ENCODE results near the gene TLR6.
A peak's percentile ranks its signal among the peaks of the same experiment; 100 is the strongest.

TLR6 gene, protein sequence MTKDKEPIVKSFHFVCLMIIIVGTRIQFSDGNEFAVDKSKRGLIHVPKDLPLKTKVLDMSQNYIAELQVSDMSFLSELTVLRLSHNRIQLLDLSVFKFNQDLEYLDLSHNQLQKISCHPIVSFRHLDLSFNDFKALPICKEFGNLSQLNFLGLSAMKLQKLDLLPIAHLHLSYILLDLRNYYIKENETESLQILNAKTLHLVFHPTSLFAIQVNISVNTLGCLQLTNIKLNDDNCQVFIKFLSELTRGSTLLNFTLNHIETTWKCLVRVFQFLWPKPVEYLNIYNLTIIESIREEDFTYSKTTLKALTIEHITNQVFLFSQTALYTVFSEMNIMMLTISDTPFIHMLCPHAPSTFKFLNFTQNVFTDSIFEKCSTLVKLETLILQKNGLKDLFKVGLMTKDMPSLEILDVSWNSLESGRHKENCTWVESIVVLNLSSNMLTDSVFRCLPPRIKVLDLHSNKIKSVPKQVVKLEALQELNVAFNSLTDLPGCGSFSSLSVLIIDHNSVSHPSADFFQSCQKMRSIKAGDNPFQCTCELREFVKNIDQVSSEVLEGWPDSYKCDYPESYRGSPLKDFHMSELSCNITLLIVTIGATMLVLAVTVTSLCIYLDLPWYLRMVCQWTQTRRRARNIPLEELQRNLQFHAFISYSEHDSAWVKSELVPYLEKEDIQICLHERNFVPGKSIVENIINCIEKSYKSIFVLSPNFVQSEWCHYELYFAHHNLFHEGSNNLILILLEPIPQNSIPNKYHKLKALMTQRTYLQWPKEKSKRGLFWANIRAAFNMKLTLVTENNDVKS

GRCh38 chr4:38856524-38857337 is at the start of gene TLR6:
TSS of gene TLR6 (minus strand) at chr4:38856817. CDS start at chr4:38829473, 27,344 bp downstream.
- DNase-seq (ENCODE audit: low spot score) = peak; percentile 80

DNA sequence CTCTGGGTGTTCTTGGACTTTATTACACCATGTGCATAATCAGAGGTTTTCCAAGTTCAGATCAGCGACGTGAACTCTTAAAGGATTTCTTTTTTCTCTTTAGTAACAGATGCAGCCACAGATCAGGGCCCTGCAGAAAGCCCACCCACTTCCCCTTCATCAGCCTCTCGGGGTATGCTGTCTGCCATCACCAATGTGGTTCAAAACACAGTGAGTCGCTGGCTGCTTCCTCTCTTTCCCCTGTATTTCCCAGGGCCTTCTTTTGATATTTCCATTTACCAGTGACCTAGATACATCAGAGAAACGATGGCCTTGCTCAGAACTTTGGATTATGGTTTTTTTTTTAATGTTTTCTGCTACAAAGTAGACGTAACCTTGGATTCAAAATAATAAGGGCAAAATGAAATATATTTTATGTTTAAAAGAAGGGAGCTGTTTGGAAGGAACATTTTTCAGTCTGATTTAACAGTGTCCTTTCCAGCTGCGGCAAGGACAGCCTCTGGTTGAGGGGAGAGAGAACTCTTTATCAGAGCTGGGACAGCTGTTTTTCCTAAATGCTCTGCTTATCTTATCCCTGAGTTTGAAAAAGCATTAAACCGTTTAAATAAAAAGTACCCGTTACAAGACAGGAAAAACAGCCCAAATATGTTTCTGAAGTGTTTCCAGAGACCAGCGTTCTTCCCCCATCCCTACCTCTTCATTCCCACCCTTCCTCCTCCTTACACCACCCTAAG is 49.2 kb upstream of the TLR6 start:
- no peak for DNase-seq (ENCODE audit: low spot score)

DNA sequence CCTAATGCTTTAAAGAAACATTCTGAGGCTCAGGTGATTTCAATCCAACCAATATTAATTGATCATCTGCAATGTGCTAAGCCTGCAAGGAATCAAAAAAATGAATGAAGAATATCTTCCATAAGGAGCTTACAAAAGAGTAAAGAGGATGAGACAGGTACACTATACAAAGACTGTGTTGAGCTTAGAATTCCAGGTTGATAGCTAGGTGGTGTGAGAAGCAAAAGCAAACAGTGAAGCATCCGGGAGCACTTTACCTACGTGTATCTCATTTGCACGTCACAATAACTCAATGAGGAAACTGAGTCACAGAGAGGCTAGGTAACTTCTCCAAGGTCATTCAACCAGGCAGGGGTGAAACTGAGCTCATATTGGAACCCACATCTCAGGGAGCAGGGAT is 48.1 kb upstream of the TLR6 start:
- no peak for DNase-seq (ENCODE audit: low spot score)

DNA sequence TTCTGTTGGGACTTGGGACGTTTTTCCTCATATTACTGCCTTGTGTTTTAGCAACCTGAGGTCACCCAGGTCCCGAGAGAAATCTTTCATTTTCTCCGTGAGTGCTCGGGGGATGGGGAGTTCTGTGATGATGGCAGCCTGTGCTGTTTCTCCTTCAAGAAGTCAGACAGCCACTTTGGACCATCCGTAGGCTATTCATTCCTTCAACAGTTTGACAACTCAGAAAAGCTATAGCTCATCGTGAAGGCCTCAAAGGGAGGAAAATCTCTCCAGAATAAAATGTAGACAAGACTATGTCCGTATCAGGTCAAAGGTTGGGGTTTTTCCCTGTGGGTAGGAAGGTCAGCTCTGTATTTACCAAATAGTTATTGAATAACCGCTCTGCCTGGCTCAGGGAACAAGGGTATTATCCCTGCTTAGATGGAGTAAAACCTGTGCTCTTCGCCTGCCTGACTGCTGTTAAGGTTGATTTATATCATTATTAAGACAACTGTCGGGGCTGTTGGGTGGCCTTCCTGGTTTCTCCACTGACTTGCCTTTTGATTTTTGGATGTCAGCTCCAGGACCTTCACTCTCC is 47.6 kb upstream of the TLR6 start:
- no peak for DNase-seq (ENCODE audit: low spot score)

DNA sequence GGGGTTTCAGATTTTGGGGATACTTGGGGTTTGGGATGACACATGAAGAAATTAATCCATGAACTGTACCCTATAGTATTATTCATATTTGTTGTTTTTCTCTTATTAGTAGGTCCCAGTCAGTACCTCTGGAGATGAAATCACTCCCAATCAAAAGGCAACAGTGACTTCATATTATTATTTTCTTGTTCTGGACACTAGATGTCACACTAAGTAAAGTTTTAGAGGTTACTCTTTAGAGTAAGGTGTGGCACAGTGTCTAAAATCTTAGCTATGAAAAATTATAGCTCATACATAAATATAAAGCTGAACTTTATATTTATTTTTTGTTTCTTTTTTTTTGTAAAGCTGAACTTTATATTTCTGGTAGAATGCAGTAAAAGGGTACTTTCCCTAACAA is 46.1 kb upstream of the TLR6 start:
- peak; percentile 37 for DNase-seq (ENCODE audit: low spot score)

DNA sequence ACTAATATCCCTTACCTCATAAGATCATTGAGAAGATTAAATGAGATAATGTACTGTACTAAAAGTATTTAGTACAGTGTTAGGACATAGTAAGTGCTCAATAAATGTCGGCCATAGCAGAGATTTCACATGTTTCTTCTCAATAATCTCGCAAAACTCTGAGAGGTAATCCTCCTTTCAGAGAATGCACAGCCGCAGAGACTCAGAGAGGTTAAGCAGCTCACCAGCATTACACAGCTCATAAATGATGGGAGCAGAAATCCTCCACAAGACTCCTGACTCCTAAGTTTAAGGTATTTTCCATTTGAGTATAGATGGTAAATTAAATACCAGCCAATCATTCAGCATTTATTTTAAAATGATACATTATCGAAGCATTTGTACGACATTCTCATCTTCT is 45.6 kb upstream of the TLR6 start:
- no peak for DNase-seq (ENCODE audit: low spot score)

DNA sequence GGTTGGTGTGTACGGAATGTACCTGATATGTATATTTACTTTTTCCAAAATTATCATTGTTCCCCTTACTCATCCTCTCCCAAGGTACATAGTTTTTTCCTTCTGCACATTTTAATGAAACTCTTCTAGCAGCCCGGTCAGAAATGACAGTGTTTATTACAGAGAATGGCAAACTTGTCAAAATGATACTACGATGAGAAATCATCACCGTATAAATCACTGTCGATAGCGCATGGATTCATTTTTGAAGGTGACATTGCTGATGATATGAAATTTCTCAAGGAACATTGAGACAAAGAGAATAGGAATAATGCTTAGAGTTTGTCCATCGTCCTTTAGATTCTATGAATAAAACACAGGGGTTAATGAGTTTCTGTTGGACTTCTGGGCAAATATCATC is 41.6 kb upstream of the TLR6 start:
- no peak for DNase-seq (ENCODE audit: low spot score)

DNA sequence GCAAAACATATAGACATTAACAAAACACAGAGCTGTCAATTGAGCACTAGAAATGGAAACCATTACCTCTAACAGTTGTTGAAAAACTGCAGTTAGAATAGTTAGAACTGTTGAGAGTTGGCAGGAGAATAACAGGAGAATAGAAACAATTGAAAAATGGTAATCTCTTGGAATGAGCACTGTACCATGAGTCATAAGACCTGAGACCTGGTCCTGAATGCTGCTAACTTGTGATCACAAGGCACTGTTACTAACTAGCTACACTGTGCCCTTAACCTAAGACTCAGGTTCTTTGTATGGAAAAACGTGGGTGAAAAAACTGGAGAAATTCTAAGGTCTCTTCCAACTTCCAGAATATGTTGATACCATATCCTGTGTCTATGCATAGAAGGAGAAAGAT is 40.3 kb upstream of the TLR6 start:
- no peak for DNase-seq (ENCODE audit: low spot score)

- no peak for DNase-seq (ENCODE audit: low spot score)
Measured at GRCh38 chr4:38894322-38894982, 37.8 kb upstream of the TLR6 start.

GRCh38 chr4:38891051-38891983 is 34.7 kb upstream of the TLR6 start:
- DNase-seq (ENCODE audit: low spot score) = no peak

GRCh38 chr4:38889143-38889542 is 32.5 kb upstream of the TLR6 start:
- no peak for DNase-seq (ENCODE audit: low spot score)

DNA sequence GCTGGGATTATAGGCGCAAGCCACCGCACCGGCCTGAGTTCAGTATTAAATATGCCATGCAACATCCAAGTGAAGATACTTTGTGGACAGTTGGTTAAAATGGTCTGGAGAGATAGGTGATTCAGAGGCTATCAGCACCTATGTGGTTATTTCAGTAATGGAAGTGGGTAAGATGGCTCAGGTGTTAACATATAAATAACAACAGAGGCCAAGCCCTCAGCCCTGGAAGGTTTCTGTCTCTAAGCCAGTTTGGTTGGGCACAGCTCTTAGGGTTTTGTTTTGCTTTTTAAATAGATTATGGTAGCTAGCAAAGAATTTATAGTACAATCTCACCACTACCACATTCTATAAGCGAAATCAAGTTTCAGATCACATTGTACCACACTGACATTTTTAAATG is 27.6 kb upstream of the TLR6 start:
- DNase-seq (ENCODE audit: low spot score) = no peak

DNA sequence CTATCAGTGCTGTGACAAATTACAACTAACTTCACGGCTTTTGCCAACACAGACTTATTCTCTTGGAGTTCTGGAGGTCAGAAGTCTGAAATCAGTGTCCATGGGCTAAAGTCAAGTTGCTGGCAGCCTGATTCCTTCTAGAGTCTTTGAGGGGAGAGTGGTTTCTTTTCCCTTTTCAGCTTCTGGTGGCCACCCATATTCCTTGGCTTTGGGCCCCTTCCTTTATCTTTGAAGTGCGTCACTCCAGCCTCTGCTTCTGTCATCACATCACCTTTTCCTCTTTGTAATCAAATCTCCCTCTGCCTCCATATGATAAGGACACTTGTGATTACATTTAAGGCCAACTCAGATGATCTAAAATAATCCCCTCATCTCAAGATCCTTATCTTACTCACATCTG is 20.0 kb upstream of the TLR6 start:
- DNase-seq (ENCODE audit: low spot score) = no peak

DNA sequence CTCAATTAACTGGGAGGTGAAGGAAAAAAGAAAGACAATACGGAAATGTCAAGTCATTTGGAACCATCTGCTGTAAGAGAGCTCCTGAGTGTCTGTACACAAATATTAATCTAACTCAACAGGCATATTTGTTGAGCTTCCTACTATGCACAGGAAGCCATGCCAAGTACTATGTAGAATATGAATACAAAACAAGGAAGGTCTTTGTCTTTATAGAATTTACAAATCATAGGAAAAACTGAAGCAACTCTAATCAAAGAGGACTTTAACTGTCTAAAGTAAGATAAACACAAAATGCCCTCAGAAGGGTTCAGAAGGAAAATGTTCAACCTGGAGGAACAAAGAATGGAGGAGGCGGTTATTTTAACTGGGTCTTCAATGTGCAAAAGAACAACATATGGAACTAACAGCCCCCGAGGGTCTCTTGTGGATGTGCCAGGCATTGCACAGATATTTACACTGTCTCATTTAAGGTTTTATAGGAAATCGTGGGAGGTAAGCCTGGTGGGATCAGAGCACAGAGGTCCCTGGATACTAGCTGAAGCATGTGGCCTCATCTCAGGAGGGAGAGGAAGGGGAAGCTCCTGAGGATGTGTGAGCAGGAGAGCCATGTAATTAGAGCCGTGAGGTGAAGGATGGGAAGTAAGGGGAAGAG is 16.8 kb upstream of the TLR6 start:
- DNase-seq (ENCODE audit: low spot score) = no peak

DNA sequence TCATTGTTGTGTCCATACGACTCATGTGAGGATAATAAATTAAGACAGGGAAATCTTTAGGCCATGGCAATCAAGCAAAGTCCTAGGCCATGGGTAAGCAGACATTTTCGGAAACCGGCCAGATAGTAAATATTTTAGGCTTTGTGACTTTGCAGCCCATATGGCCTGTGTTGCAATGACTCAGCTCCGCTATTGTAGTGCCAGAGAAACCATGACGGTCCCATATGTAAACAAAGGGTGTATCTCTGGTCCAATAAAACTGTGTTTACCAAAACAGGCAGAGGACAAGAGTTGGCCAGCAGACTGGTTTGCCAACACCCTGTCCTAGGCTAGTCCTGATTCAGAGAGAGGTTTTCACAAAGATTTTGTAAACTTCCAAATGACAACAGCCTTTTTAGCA is 16.0 kb upstream of the TLR6 start:
- no peak for DNase-seq (ENCODE audit: low spot score)

- DNase-seq (ENCODE audit: low spot score) = no peak
Measured at GRCh38 chr4:38871593-38871992, 15.0 kb upstream of the TLR6 start.

DNA sequence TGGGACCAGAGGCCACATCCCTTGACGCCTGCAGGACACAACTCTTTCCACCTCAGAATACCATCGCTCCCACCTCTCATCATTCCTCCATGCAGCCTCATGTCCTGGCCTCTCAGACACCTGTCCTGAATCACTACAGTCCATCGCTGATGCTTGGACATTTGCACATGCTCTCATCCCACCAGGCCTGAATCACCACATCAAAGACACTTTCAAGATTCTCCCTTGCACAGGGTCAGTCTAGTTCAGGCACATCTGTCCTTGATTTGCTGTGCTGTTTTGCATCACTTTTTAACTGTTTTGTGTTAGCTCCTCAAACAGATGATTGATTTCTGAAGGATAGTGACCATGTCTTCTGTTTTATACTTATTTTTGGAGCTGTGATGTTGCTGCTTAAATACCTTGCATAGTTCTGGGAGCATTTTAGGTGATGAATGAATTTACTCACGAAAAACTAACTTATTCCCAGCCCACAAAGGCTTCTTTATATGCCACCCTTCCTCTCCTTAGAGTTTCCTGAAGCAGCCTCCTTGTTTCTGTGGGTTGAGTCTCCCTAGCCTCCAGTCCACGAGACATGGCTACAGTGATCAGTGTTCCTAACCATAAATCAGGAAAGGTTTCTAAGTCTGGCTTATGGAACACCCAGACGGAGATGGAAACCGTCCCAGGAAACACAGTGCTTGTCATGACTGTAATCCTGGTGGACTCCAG is 13.6 kb upstream of the TLR6 start:
- DNase-seq (ENCODE audit: low spot score) = no peak

- DNase-seq (ENCODE audit: low spot score) = no peak
Measured at GRCh38 chr4:38869511-38869910, 12.9 kb upstream of the TLR6 start.

Measured in CD4-positive, alpha-beta T cell treated with Interleukin-6 at 100 ng/mL for 8 hours (primary cell).